ENCODE data around the gene GPRIN3. TPM values are rescaled to one million over a fixed set of nuclear protein-coding genes. Genes with fewer than 3 reads are reported as not detected.

GPRIN3 gene
- polyA plus RNA-seq (2013, experiment 1 of 4): 0.19 TPM
- 0.30 TPM for polyA plus RNA-seq (2013, experiment 2 of 4)
- 0.27 TPM for polyA plus RNA-seq (2013, experiment 3 of 4)
- polyA plus RNA-seq (2013, experiment 4 of 4): 0.32 TPM

- H3K9me3 ChIP-seq (ENCODE audit: control insufficient read depth, low read length): no peaks in the 10 kb centered on the region
- H3K27me3 ChIP-seq (ENCODE audit: control insufficient read depth, insufficient read depth, low read length, poor library complexity, severe bottlenecking): peaks cover 30% of the 10 kb centered on the region
- no peaks in the 10 kb centered on the region for H3K4me1 ChIP-seq (ENCODE audit: control insufficient read depth, insufficient read depth, low read length)
- H3K4me3 ChIP-seq (ENCODE audit: insufficient read depth, low read depth, low read length): peak within 1 kb of the TSS; percentile 57
- no peak within 1 kb of the TSS for H3K27ac ChIP-seq (ENCODE audit: insufficient read depth, low read depth, low read length, poor library complexity, severe bottlenecking)
- H3K36me3 ChIP-seq (ENCODE audit: control insufficient read depth, insufficient read depth, low read length): no peaks in the 10 kb centered on the region
- WGBS, 2 experiments: 1% methylated on average over 66 to 67 of the region's 67 CpGs
Measured at GRCh38 chr4:89307446-89308160, at the start of gene GPRIN3. Gene GPRIN3 (minus strand): TSS chr4:89307800. CDS start chr4:89250110, 57,690 bp downstream.

DNA sequence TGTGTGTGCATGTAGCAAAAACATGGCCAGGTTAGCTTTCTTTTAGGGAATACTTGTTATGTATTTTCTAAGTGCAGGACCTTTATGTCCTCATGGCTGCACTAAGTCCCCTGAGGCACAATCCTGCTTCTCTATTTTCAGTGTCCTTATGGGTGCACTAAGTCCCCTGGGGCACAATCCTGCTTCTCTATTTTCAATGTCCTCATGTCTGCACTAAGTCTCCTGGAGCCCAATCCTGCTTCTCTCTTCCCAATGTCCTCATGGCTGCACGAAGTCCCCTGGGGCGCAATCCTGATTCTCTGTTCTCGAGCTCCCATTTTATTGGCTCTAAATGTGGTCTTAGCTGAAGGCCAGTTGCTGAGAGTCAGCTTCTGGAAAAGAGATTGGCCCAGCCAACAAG, 49.7 kb upstream of the GPRIN3 start:
- H3K4me1 ChIP-seq (ENCODE audit: control insufficient read depth, insufficient read depth, low read length): no peaks in the 10 kb centered on the region
- WGBS, 2 experiments: 91 to 96% methylated on average over 3 of the region's 3 CpGs
- H3K27ac ChIP-seq (ENCODE audit: insufficient read depth, low read depth, low read length, poor library complexity, severe bottlenecking): no peak overlapping the region
- no peaks in the 10 kb centered on the region for H3K27me3 ChIP-seq (ENCODE audit: control insufficient read depth, insufficient read depth, low read length, poor library complexity, severe bottlenecking)
- no peak overlapping the region for H3K4me3 ChIP-seq (ENCODE audit: insufficient read depth, low read depth, low read length)
- no peaks in the 10 kb centered on the region for H3K36me3 ChIP-seq (ENCODE audit: control insufficient read depth, insufficient read depth, low read length)
- H3K9me3 ChIP-seq (ENCODE audit: control insufficient read depth, low read length): no peaks in the 10 kb centered on the region

DNA sequence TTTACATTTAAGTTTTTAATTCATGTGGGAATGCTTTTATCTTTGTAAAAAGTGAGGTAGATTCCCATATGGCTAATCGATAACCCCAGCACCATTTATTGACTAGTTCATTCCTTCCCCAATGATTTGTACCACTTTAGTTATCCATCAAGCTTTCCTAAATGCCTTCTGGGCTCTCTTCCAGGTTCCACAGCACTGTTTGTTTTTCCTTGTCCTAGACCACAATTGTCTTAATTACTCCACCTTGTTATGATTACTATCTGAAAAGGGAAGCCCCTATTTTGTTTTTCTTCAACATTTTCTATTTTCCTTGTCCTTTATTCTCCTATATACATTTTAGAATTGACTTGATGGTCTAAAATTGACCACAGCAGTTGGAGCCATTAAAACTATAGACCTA, 48.5 kb upstream of the GPRIN3 start:
- no peak overlapping the region for H3K27ac ChIP-seq (ENCODE audit: insufficient read depth, low read depth, low read length, poor library complexity, severe bottlenecking)
- H3K9me3 ChIP-seq (ENCODE audit: control insufficient read depth, low read length): no peaks in the 10 kb centered on the region
- no peaks in the 10 kb centered on the region for H3K27me3 ChIP-seq (ENCODE audit: control insufficient read depth, insufficient read depth, low read length, poor library complexity, severe bottlenecking)
- H3K36me3 ChIP-seq (ENCODE audit: control insufficient read depth, insufficient read depth, low read length): no peaks in the 10 kb centered on the region
- H3K4me1 ChIP-seq (ENCODE audit: control insufficient read depth, insufficient read depth, low read length): no peaks in the 10 kb centered on the region
- no peak overlapping the region for H3K4me3 ChIP-seq (ENCODE audit: insufficient read depth, low read depth, low read length)
- WGBS, 2 experiments: 88 to 97% methylated on average over 1 of the region's 1 CpG

DNA sequence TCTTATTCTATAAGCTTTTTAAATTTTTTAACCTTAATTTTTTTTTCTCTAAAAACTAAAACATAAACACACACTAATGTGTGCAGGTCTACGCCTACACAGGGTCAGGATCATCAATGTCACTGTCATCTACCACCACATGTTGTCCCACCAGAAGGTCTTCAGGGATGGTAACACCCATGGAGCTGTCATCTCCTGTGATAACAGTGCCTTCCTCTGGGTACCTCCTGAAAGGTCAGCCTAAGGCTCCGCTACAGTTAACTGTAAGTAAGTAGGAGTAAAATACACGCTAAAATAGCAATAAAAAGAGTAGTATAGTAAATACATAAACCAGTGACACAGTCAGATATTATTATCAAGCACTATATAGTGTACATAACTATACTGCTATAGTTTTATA, 45.9 kb upstream of the GPRIN3 start:
- Histone ChIP-seq H3K4me3 (ENCODE audit: insufficient read depth, low read depth, low read length) (no peak overlapping the region), H3K4me1 (ENCODE audit: control insufficient read depth, insufficient read depth, low read length) (no peaks in the 10 kb centered on the region), H3K27ac (ENCODE audit: insufficient read depth, low read depth, low read length, poor library complexity, severe bottlenecking) (no peak overlapping the region), H3K36me3 (ENCODE audit: control insufficient read depth, insufficient read depth, low read length) (no peaks in the 10 kb centered on the region), H3K27me3 (ENCODE audit: control insufficient read depth, insufficient read depth, low read length, poor library complexity, severe bottlenecking) (no peaks in the 10 kb centered on the region), H3K9me3 (ENCODE audit: control insufficient read depth, low read length) (no peaks in the 10 kb centered on the region)
- WGBS, 2 experiments: 100% methylated on average over 1 of the region's 3 CpGs

DNA sequence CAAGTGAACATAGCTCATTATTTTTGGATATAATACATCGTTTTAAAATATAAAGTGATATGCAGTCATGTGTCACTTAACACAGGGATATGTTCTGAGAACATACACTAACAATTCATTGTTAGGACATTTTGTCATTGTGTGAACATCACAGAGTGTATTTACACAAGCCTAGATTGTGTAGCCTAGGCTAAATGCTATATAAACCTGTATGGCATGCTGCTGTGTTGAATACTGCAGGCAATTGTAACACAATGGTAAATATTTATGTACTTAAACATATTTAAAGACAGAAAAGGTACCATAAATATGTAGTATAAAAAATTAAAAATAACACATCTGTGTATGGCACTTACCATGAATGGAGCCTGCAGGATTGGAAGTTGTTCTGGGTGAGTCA, 44.9 kb upstream of the GPRIN3 start:
- H3K27me3 ChIP-seq (ENCODE audit: control insufficient read depth, insufficient read depth, low read length, poor library complexity, severe bottlenecking): no peaks in the 10 kb centered on the region
- H3K36me3 ChIP-seq (ENCODE audit: control insufficient read depth, insufficient read depth, low read length): no peaks in the 10 kb centered on the region
- H3K27ac ChIP-seq (ENCODE audit: insufficient read depth, low read depth, low read length, poor library complexity, severe bottlenecking): no peak overlapping the region
- H3K4me1 ChIP-seq (ENCODE audit: control insufficient read depth, insufficient read depth, low read length): no peaks in the 10 kb centered on the region
- no peaks in the 10 kb centered on the region for H3K9me3 ChIP-seq (ENCODE audit: control insufficient read depth, low read length)
- H3K4me3 ChIP-seq (ENCODE audit: insufficient read depth, low read depth, low read length): no peak overlapping the region
- WGBS, 2 experiments: no CpG with 5 or more reads among the region's 1 CpG

DNA sequence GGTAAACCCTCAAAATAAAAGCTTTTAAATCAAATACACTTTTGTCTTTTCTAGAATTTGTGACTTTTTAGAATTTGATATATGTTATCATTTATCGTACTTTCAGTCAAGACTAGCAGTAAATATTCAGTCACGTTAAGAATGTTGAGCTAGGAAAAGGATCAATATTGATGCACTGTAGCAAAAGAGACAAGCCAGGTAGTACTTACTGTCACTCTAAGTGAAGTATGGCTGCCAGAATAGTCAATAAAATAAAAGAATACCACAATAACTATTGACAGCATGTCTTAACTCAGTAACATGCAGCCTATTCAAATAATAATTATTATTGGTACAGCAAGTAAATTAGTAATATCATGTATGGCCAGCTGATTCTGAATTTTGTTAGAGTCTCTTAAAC, 43.6 kb upstream of the GPRIN3 start:
- H3K27ac ChIP-seq (ENCODE audit: insufficient read depth, low read depth, low read length, poor library complexity, severe bottlenecking): no peak overlapping the region
- no peaks in the 10 kb centered on the region for H3K27me3 ChIP-seq (ENCODE audit: control insufficient read depth, insufficient read depth, low read length, poor library complexity, severe bottlenecking)
- 92 to 100% methylated on average over 2 of the region's 2 CpGs for WGBS, 2 experiments
- H3K9me3 ChIP-seq (ENCODE audit: control insufficient read depth, low read length): no peaks in the 10 kb centered on the region
- H3K4me1 ChIP-seq (ENCODE audit: control insufficient read depth, insufficient read depth, low read length): no peaks in the 10 kb centered on the region
- H3K4me3 ChIP-seq (ENCODE audit: insufficient read depth, low read depth, low read length): no peak overlapping the region
- no peaks in the 10 kb centered on the region for H3K36me3 ChIP-seq (ENCODE audit: control insufficient read depth, insufficient read depth, low read length)

GRCh38 chr4:89347363-89348025, 39.9 kb upstream of the GPRIN3 start:
- WGBS, 2 experiments: 86 to 94% methylated on average over 1 of the region's 2 CpGs
- Histone ChIP-seq H3K4me1 (ENCODE audit: control insufficient read depth, insufficient read depth, low read length) (no peaks in the 10 kb centered on the region), H3K9me3 (ENCODE audit: control insufficient read depth, low read length) (no peaks in the 10 kb centered on the region), H3K36me3 (ENCODE audit: control insufficient read depth, insufficient read depth, low read length) (no peaks in the 10 kb centered on the region), H3K27ac (ENCODE audit: insufficient read depth, low read depth, low read length, poor library complexity, severe bottlenecking) (no peak overlapping the region), H3K4me3 (ENCODE audit: insufficient read depth, low read depth, low read length) (no peak overlapping the region), H3K27me3 (ENCODE audit: control insufficient read depth, insufficient read depth, low read length, poor library complexity, severe bottlenecking) (no peaks in the 10 kb centered on the region)

DNA sequence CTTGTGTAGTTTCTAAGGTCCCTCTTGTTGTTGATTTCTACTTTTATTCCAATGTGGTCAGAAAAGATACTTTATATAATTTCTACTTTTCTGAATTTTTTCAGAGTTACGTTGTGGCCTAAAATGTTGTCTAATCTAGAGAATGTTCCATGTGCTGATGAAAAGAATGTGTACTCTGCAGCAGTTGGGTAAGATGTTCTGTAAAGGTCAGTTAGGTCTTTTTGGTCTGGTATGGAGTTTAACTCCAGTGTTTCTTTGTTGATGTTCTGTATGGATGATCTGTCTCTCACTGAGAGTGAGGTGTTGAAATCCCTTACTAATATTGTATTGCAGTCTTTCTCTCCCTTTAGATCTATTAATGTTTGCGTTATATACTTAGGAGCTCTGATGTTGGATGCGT, 37.0 kb upstream of the GPRIN3 start:
- Histone ChIP-seq H3K27me3 (ENCODE audit: control insufficient read depth, insufficient read depth, low read length, poor library complexity, severe bottlenecking) (no peaks in the 10 kb centered on the region), H3K36me3 (ENCODE audit: control insufficient read depth, insufficient read depth, low read length) (no peaks in the 10 kb centered on the region), H3K4me3 (ENCODE audit: insufficient read depth, low read depth, low read length) (no peak overlapping the region), H3K9me3 (ENCODE audit: control insufficient read depth, low read length) (no peaks in the 10 kb centered on the region), H3K4me1 (ENCODE audit: control insufficient read depth, insufficient read depth, low read length) (no peaks in the 10 kb centered on the region), H3K27ac (ENCODE audit: insufficient read depth, low read depth, low read length, poor library complexity, severe bottlenecking) (no peak overlapping the region)
- WGBS, 2 experiments: 81 to 83% methylated on average over 1 of the region's 3 CpGs

- Histone ChIP-seq H3K4me1 (ENCODE audit: control insufficient read depth, insufficient read depth, low read length) (no peaks in the 10 kb centered on the region), H3K9me3 (ENCODE audit: control insufficient read depth, low read length) (no peaks in the 10 kb centered on the region), H3K36me3 (ENCODE audit: control insufficient read depth, insufficient read depth, low read length) (no peaks in the 10 kb centered on the region), H3K27ac (ENCODE audit: insufficient read depth, low read depth, low read length, poor library complexity, severe bottlenecking) (no peak overlapping the region), H3K27me3 (ENCODE audit: control insufficient read depth, insufficient read depth, low read length, poor library complexity, severe bottlenecking) (no peaks in the 10 kb centered on the region), H3K4me3 (ENCODE audit: insufficient read depth, low read depth, low read length) (no peak overlapping the region)
Measured at GRCh38 chr4:89338206-89338605, 30.6 kb upstream of the GPRIN3 start.

DNA sequence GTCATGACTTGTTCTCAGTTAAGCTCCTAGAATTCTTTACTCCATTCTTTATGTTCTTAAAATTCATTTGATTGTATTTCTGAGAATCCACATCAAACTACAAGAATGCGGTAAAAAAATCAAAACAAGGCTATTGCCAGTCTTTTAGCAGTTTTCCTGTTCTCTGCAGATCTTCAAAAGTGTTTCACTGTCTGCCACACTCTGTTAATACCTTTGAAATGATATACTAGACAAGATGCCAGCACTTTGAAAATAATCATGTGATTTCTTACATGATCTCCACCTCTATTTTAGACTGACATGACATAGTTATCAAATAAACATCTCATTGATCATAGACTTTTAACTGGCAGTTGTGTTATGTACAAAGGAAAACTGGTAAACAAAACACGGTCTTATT, 30.1 kb upstream of the GPRIN3 start:
- H3K9me3 ChIP-seq (ENCODE audit: control insufficient read depth, low read length): no peaks in the 10 kb centered on the region
- H3K36me3 ChIP-seq (ENCODE audit: control insufficient read depth, insufficient read depth, low read length): no peaks in the 10 kb centered on the region
- WGBS, 2 experiments: 91 to 96% methylated on average over 2 of the region's 2 CpGs
- H3K4me3 ChIP-seq (ENCODE audit: insufficient read depth, low read depth, low read length): no peak overlapping the region
- no peaks in the 10 kb centered on the region for H3K4me1 ChIP-seq (ENCODE audit: control insufficient read depth, insufficient read depth, low read length)
- H3K27ac ChIP-seq (ENCODE audit: insufficient read depth, low read depth, low read length, poor library complexity, severe bottlenecking): no peak overlapping the region
- H3K27me3 ChIP-seq (ENCODE audit: control insufficient read depth, insufficient read depth, low read length, poor library complexity, severe bottlenecking): no peaks in the 10 kb centered on the region

Data from ectodermal cell (in vitro differentiated cells).